ENCODE results near the gene FETUB.

DNA sequence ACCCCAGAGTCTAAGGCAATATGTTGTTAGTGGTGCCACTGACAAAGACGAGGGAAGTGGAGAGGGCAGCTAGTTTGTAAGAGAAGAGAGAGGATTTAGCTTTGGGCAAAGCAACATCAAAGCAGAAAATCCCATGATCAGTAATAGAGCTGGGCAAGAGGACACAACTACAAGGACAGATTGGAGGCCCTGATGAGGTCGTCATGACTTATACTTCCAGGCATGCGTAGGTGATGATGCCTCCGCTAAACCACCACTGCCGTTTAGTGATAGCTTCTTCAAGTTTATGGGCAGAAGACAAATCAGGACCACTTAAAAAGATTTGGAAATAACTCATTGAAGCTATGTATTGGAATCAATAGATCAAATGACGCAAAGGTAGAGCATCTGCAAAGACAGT, 28.2 kb downstream of the FETUB start:
- TF ChIP-seq, protein P1, sequence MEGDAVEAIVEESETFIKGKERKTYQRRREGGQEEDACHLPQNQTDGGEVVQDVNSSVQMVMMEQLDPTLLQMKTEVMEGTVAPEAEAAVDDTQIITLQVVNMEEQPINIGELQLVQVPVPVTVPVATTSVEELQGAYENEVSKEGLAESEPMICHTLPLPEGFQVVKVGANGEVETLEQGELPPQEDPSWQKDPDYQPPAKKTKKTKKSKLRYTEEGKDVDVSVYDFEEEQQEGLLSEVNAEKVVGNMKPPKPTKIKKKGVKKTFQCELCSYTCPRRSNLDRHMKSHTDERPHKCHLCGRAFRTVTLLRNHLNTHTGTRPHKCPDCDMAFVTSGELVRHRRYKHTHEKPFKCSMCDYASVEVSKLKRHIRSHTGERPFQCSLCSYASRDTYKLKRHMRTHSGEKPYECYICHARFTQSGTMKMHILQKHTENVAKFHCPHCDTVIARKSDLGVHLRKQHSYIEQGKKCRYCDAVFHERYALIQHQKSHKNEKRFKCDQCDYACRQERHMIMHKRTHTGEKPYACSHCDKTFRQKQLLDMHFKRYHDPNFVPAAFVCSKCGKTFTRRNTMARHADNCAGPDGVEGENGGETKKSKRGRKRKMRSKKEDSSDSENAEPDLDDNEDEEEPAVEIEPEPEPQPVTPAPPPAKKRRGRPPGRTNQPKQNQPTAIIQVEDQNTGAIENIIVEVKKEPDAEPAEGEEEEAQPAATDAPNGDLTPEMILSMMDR (IDR thresholded peaks at IDR 0.05): no peak
- TF ChIP-seq POLR2A (IDR thresholded peaks at IDR 0.05): no peak
